Tibial nerve (tissue), 4 donors: ENCODE measurements around the gene ADGRL1. TPM values are rescaled to one million over a fixed set of nuclear protein-coding genes. Genes with fewer than 3 reads are reported as not detected.

ENCODE experiments used
- DNase-seq, 2 donors: peaks; one replicate each; pipeline ENCODE4 v3.0.0-alpha.2; 2019; ENCODE audit warnings: low spot score in 2 of 2
- H3K27ac ChIP-seq, 4 donors: fragments of 200-600 bp; sonication (generic) in 3 of 4; one replicate each; pipeline ENCODE4 v1.5.1; 2017 to 2019; ENCODE audit warnings: mild to moderate bottlenecking in 1 of 4
- H3K27me3 ChIP-seq, 2 donors: fragments of 200-600 bp; sonication (generic) in 1 of 2; one replicate each; pipeline versions ENCODE4 v1.5.1 to v1.6.0; 2017 to 2019
- H3K36me3 ChIP-seq, 3 donors: fragments of 200-600 bp; sonication (generic); one replicate each; pipeline ENCODE4 v1.5.1; 2018 to 2019
- H3K4me1 ChIP-seq, 4 donors: fragments of 200-600 bp; sonication (generic) in 3 of 4; one replicate each; pipeline ENCODE4 v1.5.1; 2017 to 2019
- H3K4me3 ChIP-seq, 4 donors: fragments of 200-600 bp; sonication (generic) in 3 of 4; one replicate each; pipeline ENCODE4 v1.5.1; 2017 to 2019; ENCODE audit warnings: mild to moderate bottlenecking in 1 of 4, moderate library complexity in 1 of 4
- H3K9me3 ChIP-seq, 4 donors: fragments of 200-600 bp; sonication (generic) in 3 of 4; one replicate each; pipeline ENCODE4 v1.5.1; 2017 to 2019
- CTCF ChIP-seq, 5 experiments: fragments of 200-600 bp in 3 of 5; fragments of 450-650 bp in 2 of 5; sonication (generic) in 3 of 5; IDR thresholded peaks; one replicate each; pipeline ENCODE4 v1.5.1; 2016 to 2019; ENCODE audit warnings: antibody characterized with exemption in 5 of 5, mild to moderate bottlenecking in 3 of 5, moderate library complexity in 2 of 5
- EP300 ChIP-seq, 2 donors: sonication (generic); formaldehyde crosslinking; IDR thresholded peaks; one replicate each; pipeline ENCODE4 v1.6.1; 2017; ENCODE audit warnings: antibody characterized with exemption in 2 of 2, mild to moderate bottlenecking in 1 of 2
- POLR2A ChIP-seq, 2 donors: fragments of 450-650 bp; IDR thresholded peaks; one replicate each; pipeline ENCODE4 v1.6.1; 2017; ENCODE audit warnings: antibody characterized with exemption in 2 of 2, mild to moderate bottlenecking in 2 of 2, moderate library complexity in 2 of 2
- WGBS, 2 donors: methylation state at CpG; one replicate each; pipeline ENCODE4 v1.1.5; 2018; 5-methylcytosine and 5-hydroxymethylcytosine counted together
- total RNA-seq, 4 donors: library from RNA; depleted of rRNA; stranded (reverse); fragments of >200 nt; gene quantifications; one replicate each; pipeline ENCODE4 v1.1.0, GENCODE V29; 2016

The ADGRL1 gene
- total RNA-seq, 4 donors from 2014 or later, result 8.0 to 17.5 (median 11.2) TPM

- no peaks in the 10 kb centered on the region for H3K36me3 ChIP-seq
- peaks cover 0 to 75% (median 51%) of the 10 kb centered on the region in 4 donors for H3K4me1 ChIP-seq
- 0 to 2% methylated on average over 10 to 13 of the region's 33 CpGs for whole genome bisulfite sequencing, 2 donors
- no peak for DNase-seq
- peak overlapping the region; percentile 80 to 99 (median 84) for H3K4me3 ChIP-seq
- H3K27me3 ChIP-seq, result no peaks in the 10 kb centered on the region
- TF ChIP-seq CTCF (IDR thresholded peaks at IDR 0.05), result no peak
- TF ChIP-seq POLR2A (IDR thresholded peaks at IDR 0.05), result no peak
- no peak for TF ChIP-seq EP300 (IDR thresholded peaks at IDR 0.05)
- H3K27ac ChIP-seq, result peak overlapping the region; percentile 38 to 99 (median 84)
- H3K9me3 ChIP-seq, result no peaks in the 10 kb centered on the region
Observed at GRCh38 chr19:14116918-14117578, 88.9 kb downstream of the ADGRL1 start.

GRCh38 chr19:14116525-14116917 lies 89.4 kb downstream of the ADGRL1 start:
- Histone ChIP-seq H3K36me3 (no peaks in the 10 kb centered on the region), H3K9me3 (no peaks in the 10 kb centered on the region), H3K4me1 (peaks cover 0 to 80% (median 54%) of the 10 kb centered on the region in 4 donors), H3K27me3 (no peaks in the 10 kb centered on the region), H3K4me3 (peak overlapping the region; percentile 80 to 99 (median 84)), H3K27ac (peak overlapping the region; percentile 32 to 99 (median 84))
- WGBS, 2 donors, result 5 to 7% methylated on average over 6 of the region's 6 CpGs
- no peak for DNase-seq
- TF ChIP-seq CTCF (IDR thresholded peaks at IDR 0.05) (no peak), POLR2A (IDR thresholded peaks at IDR 0.05) (no peak), EP300 (IDR thresholded peaks at IDR 0.05) (no peak)

GRCh38 chr19:14115756-14116155 lies 90.2 kb downstream of the ADGRL1 start:
- DNase-seq, result no peak
- Histone ChIP-seq H3K27me3 (no peaks in the 10 kb centered on the region), H3K4me3 (peak overlapping the region in 1 of 4 donors; percentile 81), H3K4me1 (peaks cover 0 to 88% (median 54%) of the 10 kb centered on the region in 4 donors), H3K9me3 (no peaks in the 10 kb centered on the region), H3K27ac (peak overlapping the region; percentile 13 to 99 (median 84)), H3K36me3 (no peaks in the 10 kb centered on the region)
- 62 to 74% methylated on average over 5 of the region's 5 CpGs for WGBS, 2 donors
- TF ChIP-seq POLR2A (IDR thresholded peaks at IDR 0.05) (no peak), EP300 (IDR thresholded peaks at IDR 0.05) (no peak), CTCF (IDR thresholded peaks at IDR 0.05) (no peak)

GRCh38 chr19:14114854-14115253 lies 91.1 kb downstream of the ADGRL1 start:
- TF ChIP-seq CTCF (IDR thresholded peaks at IDR 0.05), result peak in 4 of 5 experiments; percentile 32 to 44 (median 42)
- peak in 1 of 2 donors; percentile 56 for TF ChIP-seq EP300 (IDR thresholded peaks at IDR 0.05)
- TF ChIP-seq POLR2A (IDR thresholded peaks at IDR 0.05), result no peak
- Histone ChIP-seq H3K4me3 (no peak overlapping the region), H3K36me3 (no peaks in the 10 kb centered on the region), H3K27me3 (no peaks in the 10 kb centered on the region), H3K4me1 (peaks cover 0 to 83% (median 52%) of the 10 kb centered on the region in 4 donors), H3K9me3 (no peaks in the 10 kb centered on the region), H3K27ac (peak overlapping the region; percentile 10 to 99 (median 76))
- 39 to 47% methylated on average over 9 of the region's 9 CpGs for WGBS, 2 donors
- no peak for DNase-seq

- Histone ChIP-seq H3K4me1 (peaks cover 0 to 79% (median 48%) of the 10 kb centered on the region in 4 donors), H3K4me3 (no peak overlapping the region), H3K36me3 (no peaks in the 10 kb centered on the region), H3K27me3 (no peaks in the 10 kb centered on the region), H3K9me3 (no peaks in the 10 kb centered on the region), H3K27ac (peak overlapping the region; percentile 10 to 99 (median 76))
- DNase-seq, result no peak
- 74 to 86% methylated on average over 6 to 7 of the region's 7 CpGs for WGBS, 2 donors
- TF ChIP-seq POLR2A (IDR thresholded peaks at IDR 0.05) (no peak), CTCF (IDR thresholded peaks at IDR 0.05) (no peak), EP300 (IDR thresholded peaks at IDR 0.05) (no peak)
Observed at GRCh38 chr19:14114439-14114838, 91.5 kb downstream of the ADGRL1 start.
